GM19395 (cell line): ENCODE results near the gene SKIL.

Experiments used
- ATAC-seq: cut with Tn5 transposase; IDR thresholded peaks from one replicate; pipeline ENCODE4 v1.9.1; 2021; ENCODE audit warnings: mild to moderate bottlenecking, moderate library complexity; ENCODE audit not compliant: unreplicated experiment

Gene SKIL

DNA sequence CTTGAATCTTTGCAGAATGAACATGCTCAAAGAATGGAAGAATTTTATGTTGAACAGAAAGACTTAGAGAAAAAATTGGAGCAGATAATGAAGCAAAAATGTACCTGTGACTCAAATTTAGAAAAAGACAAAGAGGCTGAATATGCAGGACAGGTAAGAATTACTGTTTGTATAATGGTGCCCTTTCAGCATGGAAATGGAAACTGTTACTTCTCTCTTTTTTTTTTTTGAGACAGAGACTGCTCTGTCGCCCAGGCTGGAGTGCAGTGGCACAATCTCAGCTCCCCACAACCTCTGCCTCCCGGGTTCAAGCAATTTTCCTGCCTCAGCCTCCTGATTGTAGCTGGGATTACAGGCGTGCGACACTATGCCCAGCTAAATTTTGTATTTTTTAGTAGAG is 33.6 kb downstream of the SKIL start:
- ATAC-seq, result no peak

- no peak for ATAC-seq
Observed at GRCh38 chr3:170397685-170398084, 40.2 kb downstream of the SKIL start.

DNA sequence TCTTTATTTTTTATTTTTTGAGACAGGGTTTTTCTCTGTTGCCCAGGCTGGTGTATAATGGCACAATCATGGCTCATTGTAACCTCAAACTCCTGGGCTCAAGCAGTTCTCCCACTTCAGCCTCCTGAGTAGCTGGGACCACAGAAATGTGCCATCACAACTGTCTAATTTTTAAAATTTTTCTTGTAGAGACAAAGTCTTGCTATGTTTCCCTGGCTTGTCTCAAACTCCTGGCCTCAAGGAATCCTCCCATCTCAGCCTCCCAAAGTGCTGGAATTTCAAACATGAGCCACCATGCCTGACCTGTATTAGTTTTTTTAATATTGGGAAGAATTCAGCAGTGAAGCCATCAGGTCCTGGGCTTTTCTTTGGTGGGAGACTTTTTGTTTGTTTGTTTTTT is 47.6 kb downstream of the SKIL start:
- ATAC-seq, result no peak

- ATAC-seq, result no peak
Observed at GRCh38 chr3:170410428-170411029, 53.0 kb downstream of the SKIL start.

DNA sequence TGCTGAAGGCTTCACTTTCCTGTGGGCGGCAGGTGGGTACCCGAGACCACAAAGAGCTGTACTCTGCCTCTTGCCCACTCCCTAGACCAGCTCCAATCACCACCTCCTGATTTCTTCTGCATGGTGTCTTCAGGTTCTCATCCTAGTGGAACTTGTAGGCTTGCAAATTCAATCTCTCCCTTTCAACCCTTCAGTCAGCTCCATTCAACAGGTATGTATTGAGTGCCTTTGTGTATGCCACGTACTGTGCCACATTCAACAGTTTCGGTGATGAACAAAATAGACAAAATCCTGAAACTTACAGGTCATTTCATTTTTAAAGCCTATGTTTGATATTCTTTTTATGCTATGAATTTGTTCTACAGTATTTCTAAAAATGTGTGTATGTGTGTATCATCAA is 55.8 kb downstream of the SKIL start:
- ATAC-seq, result no peak

DNA sequence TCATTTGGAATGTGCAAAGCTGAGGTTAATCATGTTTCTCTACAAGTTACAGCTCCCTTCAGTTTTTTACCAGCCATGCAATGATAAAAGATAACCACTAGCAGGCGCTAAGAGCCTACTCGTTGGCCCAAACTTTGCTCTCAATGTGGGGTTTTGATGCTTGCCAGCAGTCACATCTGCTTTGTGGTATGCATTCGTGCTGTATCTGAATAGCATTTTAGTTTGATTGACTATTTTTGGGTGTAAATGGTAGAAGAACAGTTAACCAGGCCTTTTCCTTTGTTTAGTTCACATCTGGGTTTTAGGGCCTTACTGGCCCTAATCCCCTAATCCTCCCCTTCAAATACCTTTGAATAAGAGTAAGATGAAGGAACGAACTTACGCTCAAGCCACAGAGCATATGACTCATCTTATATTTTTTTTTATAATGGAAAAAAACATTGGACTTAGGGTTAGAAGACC is 56.7 kb downstream of the SKIL start:
- peak; percentile 69 for ATAC-seq

DNA sequence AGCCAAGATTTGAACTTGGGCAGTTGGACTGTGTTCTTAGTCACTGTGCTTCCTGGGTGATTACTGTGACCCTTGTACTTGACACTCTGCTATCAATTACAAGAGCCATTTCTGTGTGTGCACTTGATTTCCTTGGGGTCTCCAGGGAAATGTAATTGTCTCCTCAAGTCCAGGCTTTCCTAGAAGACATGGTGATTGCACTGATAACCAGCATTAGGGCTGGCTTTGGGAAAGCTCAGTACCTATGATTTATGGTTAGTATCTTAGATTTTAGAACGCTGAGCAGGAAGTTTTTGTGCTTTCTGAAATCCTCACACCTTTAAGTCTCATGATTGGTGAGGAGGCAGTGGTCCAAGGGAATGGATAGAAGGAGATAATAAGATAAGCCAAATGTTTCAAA is 59.6 kb downstream of the SKIL start:
- ATAC-seq, result no peak

DNA sequence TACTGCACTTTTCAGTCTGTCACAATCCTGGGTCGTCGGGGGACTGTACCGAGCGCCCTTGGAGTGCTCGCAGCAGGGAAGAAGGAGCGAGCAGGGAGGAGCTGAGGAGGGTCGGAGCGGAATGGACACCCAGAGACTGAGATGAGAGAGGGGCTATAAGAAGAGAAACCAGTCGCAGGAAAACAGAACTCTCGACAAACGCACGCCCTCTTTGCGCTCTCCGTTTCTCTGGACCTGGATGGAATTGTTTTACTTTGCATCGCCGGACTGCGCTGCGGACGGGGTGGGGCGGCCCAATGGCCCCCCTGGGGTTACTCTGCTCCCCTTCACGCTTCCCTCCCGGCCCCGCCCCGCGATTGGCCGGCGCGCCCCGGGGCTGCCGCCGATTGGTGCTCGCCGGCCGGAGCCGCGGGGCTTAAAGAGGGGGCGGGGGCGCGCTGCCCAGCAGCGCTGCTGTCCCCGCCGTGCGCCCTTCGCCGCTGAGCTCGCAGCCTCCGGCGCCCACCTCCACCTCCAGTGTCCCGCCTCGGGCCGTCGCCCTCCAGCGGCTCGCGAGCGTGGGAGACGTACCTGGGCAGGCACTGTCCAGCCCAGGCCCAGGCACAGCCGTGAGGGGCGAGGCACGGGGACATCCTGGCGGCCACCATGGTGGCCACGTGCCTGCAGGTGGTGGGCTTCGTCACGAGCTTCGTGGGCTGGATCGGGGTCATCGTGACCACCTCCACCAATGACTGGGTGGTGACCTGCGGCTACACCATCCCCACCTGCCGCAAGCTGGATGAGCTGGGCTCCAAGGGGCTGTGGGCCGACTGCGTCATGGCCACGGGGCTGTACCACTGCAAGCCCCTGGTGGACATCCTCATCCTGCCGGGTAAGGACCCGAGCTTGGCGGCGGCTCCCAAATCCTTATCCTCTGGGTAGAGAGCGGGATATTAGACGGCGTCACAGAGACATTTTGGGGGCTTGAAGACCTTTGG is 61.2 kb downstream of the SKIL start, which contains the start of gene CLDN11:
Gene CLDN11 (plus strand): TSS at position 447 of the 977 bp plus-strand sequence. CDS start 199 bp downstream, at position 646.
- no peak for ATAC-seq

DNA sequence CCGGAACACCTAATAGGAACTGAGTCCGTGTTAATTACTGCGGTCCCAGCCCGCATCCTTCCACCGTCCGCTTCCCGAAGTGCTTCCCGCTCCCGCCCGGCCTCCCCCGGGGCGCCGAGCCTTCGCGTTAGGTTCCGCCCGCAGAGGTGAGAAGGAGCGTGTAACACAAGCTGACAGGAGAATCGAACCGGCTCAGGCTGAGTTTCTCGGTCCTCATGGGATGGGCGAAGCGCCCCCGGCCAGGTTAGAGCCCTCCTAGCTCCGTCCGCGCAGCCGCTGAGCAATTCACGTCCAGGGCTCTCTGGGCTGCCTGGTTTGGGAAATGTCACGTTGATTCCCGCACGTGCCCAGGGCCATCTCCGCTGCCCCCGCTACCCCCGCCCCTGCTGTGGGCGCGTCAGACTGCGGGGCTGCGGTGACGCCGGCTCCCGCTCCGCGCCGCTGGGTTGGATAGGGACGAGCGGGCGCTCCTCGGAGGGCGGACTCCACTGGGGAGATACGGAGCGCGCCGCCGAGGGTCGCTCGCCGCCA is 62.1 kb downstream of the SKIL start:
- ATAC-seq, result no peak

DNA sequence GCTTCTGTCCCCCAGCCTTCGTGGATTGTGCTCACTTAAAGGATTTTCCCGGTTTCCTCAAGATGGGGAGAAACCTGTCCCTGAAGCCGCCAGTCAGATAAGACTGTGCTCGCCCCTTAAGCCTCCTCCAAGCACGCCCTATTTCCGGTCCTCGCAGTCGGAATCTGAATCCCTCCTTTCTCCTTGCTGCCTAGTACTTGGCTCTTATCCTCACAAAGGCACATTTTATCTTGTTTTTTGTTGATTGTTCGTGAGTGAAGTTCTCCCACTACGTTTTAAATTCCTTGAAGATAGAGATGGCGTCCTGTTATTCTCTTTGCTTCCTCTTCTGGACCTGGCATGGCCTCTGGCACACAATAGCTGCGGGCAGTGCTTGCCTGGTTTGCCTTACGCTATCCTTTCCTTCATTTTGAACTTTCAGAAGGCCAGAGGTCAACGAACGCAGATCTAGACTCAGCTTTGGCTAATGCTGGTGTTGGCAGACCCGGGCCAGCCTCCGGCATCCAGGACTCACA is 62.8 kb downstream of the SKIL start:
- no peak for ATAC-seq

GRCh38 chr3:170421111-170421641 is 63.7 kb downstream of the SKIL start:
- no peak for ATAC-seq

- no peak for ATAC-seq
Observed at GRCh38 chr3:170421758-170422157, 64.2 kb downstream of the SKIL start.

- no peak for ATAC-seq
Observed at GRCh38 chr3:170423001-170423615, 65.6 kb downstream of the SKIL start.

DNA sequence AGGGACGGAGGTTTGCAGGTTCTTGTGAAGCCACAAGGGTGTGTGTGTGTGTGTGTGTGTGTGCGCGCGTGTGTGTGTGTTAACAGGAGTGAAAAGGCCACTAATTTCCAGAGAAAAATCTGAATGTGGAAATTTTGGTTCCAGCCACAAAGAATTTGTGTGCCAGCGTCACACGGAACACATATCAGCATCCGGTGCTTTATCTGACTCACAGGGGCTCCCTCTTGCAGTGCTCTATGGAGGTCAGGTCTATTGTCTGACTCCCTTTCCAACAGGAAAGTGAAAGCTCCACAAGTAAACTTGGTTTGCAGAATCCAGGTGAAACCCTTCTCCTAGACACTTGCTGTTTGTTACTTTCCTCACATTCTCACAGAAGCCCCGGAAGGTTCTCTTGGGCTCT is 67.4 kb downstream of the SKIL start:
- ATAC-seq, result no peak

GRCh38 chr3:170425491-170426239 is 68.2 kb downstream of the SKIL start:
- no peak for ATAC-seq

DNA sequence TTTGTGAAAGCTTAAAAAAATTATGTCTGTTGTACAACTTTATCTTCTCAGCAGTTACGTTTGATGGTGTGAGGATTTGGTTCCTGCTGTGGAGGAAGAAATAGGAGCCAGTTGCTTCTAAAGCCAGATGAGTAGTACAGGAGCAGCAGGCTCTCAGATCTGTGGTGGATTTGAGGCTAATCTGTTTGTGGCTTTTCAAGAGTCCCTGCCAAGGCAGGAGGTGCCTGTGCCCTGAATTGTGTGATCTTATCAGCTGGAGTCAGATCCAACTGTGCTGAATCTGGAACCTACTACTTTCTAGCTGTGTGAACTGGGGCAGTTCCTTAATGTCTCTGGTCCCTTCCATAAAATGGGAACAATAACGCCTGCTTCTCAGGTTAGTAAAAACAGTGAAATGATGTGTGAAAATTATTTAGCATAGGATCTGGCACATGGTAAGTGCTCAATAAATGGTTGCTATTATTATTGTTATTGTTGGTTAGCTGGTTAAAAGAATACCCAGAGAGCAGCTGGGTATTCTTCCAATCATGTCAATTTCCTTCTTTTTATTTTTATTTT is 68.8 kb downstream of the SKIL start:
- no peak for ATAC-seq

DNA sequence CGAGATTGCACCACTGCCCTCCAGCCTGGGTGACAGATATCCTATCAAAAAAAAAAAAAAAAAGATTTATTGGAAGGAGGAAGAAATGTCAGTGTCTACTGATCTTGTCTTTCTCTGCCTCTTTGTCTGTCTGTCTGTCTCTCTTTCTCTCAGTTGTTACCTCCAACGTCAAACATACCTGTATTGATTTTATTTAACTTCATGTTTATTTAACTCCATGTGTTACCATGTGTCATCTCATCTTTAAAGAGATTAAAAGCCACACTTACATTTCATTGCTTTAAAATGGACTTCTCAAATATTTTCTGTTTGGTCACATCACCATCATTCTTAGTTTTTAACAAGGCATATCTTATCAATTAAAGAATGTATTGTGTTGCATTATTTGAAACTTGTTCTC is 70.6 kb downstream of the SKIL start:
- ATAC-seq, result no peak

DNA sequence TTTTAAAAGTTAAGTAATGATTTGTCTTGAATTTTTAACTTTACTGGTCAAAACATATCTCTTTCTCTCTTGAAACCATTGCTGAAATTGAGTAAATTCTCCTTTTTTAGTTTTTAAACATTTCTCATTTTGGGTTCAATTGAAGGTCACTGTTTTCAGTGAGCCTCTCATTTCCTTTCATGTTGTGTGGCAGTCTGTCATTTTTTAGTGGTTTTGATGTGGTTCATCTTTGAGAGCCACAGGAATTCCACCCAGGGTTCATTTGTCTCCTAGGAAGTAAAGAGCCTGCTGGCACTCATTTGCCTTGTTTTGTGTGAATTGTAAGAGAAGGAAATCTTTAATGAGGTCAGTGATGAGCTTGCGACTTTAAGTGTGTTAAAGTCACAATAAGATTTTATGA is 71.5 kb downstream of the SKIL start:
- peak; percentile 81 for ATAC-seq

- ATAC-seq, result no peak
Observed at GRCh38 chr3:170431054-170431453, 73.5 kb downstream of the SKIL start.

DNA sequence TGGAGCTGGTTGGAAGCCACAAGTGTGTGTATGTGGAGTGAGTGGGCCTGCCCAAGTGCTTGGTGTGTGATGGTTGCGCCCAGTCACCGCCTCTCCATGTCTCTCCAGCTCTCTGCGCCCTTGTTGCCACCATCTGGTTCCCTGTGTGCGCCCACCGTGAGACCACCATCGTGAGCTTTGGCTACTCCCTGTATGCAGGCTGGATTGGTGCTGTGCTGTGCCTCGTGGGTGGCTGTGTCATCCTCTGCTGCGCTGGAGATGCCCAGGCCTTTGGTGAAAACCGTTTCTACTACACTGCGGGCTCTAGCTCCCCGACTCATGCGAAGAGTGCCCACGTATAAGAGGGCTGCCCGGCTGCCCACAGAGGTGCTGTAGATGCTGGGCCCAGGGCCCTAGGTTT is 74.9 kb downstream of the SKIL start:
- ATAC-seq, result no peak
